HCT116 (cell line): Measurements from ENCODE around the gene ZMYM4. TPM values are rescaled to one million over a fixed set of nuclear protein-coding genes. Genes with fewer than 3 reads are reported as not detected.

Experiments used
- ATAC-seq: fragments of 200-7000 bp; cut with Tn5 transposase; 2 replicates; pipeline ENCODE4 v1.9.1; 2020; ENCODE audit warnings: mild to moderate bottlenecking, moderate library complexity
- BruUV-seq: library from RNA; stranded (reverse); fragments of 400-500 nt; replicated peaks from 2 replicates; lab custom pipeline; 2021; lab: Mats Ljungman, UMichigan
- CTCF ChIA-PET: fragments of 300-600 bp; sonication (Branson Sonifier 250); formaldehyde crosslinking; loops from one replicate; lab custom pipeline; 2021; ENCODE audit warnings: antibody characterized with exemption; lab: Charles Lee
- POLR2A ChIA-PET: fragments of 300-600, 350-600 bp; sonication (Branson Sonifier 250); formaldehyde crosslinking; loops from one replicate; lab custom pipeline; 2021; ENCODE audit warnings: antibody characterized with exemption; lab: Charles Lee
- RAD21 ChIA-PET, 2 experiments: fragments of 300-600 bp; sonication (Branson Sonifier 250); formaldehyde crosslinking; loops; one replicate each; lab custom pipeline; 2023; ENCODE audit warnings: low total read pairs in 2 of 2; ENCODE audit not compliant: uncharacterized antibody in 2 of 2, unreplicated experiment in 2 of 2, low non-redundant PET in 1 of 2; lab: Charles Lee
- DNase-seq: peaks from one replicate; pipeline ENCODE4 v3.0.0-alpha.2; 2010; ENCODE audit warnings: low read depth, low spot score
- H2AFZ ChIP-seq: fragments of 200-600 bp; shearing (Covaris generic), sonication (generic); 2 replicates; pipeline ENCODE4 v1.6.1; 2017; ENCODE audit warnings: low read depth, mixed run types, mixed read lengths, antibody characterized with exemption, low read length; ENCODE audit not compliant: poor library complexity, severe bottlenecking
- H3K27ac ChIP-seq: 2 replicates; pipeline ENCODE4 v1.5.1; 2012; ENCODE audit warnings: low read depth, low read length
- H3K27me3 ChIP-seq: fragments of 200-600 bp; sonication (generic); 2 replicates; pipeline ENCODE4 v1.6.1; 2016; ENCODE audit warnings: mixed run types, low read length, mixed read lengths; ENCODE audit not compliant: insufficient read depth
- H3K36me3 ChIP-seq, 2 experiments: fragments of 200-500 bp in 1 of 2; fragments of 200-600 bp in 1 of 2; sonication (Bioruptor generic) in 1 of 2; sonication (generic) in 1 of 2; 2 replicates each; pipeline versions ENCODE4 v1.5.1 to v1.6.1; 2014 to 2016; ENCODE audit warnings: low read length in 2 of 2, inconsistent platforms in 1 of 2, mixed read lengths in 1 of 2, mixed run types in 1 of 2; ENCODE audit not compliant: insufficient read depth in 2 of 2, control insufficient read depth in 1 of 2
- H3K4me1 ChIP-seq, 2 experiments: fragments of 200-600 bp in 1 of 2; sonication (generic) in 1 of 2; 2 replicates each; pipeline versions ENCODE4 v1.5.1 to v1.6.1; 2012 to 2017; ENCODE audit warnings: low read length in 2 of 2, inconsistent platforms in 1 of 2, mild to moderate bottlenecking in 1 of 2, mixed read lengths in 1 of 2, mixed run types in 1 of 2, moderate library complexity in 1 of 2; ENCODE audit not compliant: insufficient read depth in 2 of 2, control insufficient read depth in 1 of 2
- H3K4me2 ChIP-seq: fragments of 200-600 bp; sonication (generic); 2 replicates; pipeline ENCODE4 v1.6.1; 2017; ENCODE audit warnings: mixed run types, low read length, mixed read lengths
- H3K4me3 ChIP-seq, 2 experiments: fragments of 200-600 bp in 1 of 2; sonication (generic) in 1 of 2; replicated peaks in 1 of 2; 2 replicates each; pipeline ENCODE4 v1.5.1; 2011 to 2016; ENCODE audit warnings: low read length in 2 of 2, control low read depth in 1 of 2, low read depth in 1 of 2, mild to moderate bottlenecking in 1 of 2, mixed read lengths in 1 of 2, mixed run types in 1 of 2
- H3K79me2 ChIP-seq: fragments of 200-600 bp; sonication (generic); 2 replicates; pipeline ENCODE4 v1.6.1; 2017; ENCODE audit warnings: mild to moderate bottlenecking, mixed run types, low read length, moderate library complexity, mixed read lengths; ENCODE audit not compliant: insufficient read depth
- H3K9ac ChIP-seq: fragments of 200-600 bp; sonication (generic); 2 replicates; pipeline ENCODE4 v1.6.1; 2016; ENCODE audit warnings: low read length, mixed read lengths
- H3K9me2 ChIP-seq: fragments of 200-600 bp; sonication (generic), shearing (Covaris generic); 2 replicates; pipeline ENCODE4 v1.6.1; 2017; ENCODE audit warnings: mixed run types, mild to moderate bottlenecking, moderate library complexity; ENCODE audit not compliant: insufficient read depth
- H3K9me3 ChIP-seq, 2 experiments: fragments of 200-500 bp in 1 of 2; fragments of 200-600 bp in 1 of 2; sonication (Bioruptor generic) in 1 of 2; sonication (generic) in 1 of 2; 2 replicates each; pipeline ENCODE4 v1.6.1; 2014 to 2017; ENCODE audit warnings: low read length in 2 of 2, mixed read lengths in 2 of 2, inconsistent platforms in 1 of 2, low read depth in 1 of 2, mild to moderate bottlenecking in 1 of 2, mixed run types in 1 of 2, moderate library complexity in 1 of 2; ENCODE audit not compliant: control insufficient read depth in 1 of 2, insufficient read depth in 1 of 2
- H4K20me1 ChIP-seq: fragments of 200-600 bp; sonication (generic), shearing (Covaris generic); 2 replicates; pipeline ENCODE4 v1.6.1; 2017; ENCODE audit warnings: mixed run types, mild to moderate bottlenecking, moderate library complexity; ENCODE audit not compliant: insufficient read depth
- ATF3 ChIP-seq: IDR thresholded peaks from 2 replicates; pipeline ENCODE4 v1.6.1; 2012
- CBX3 ChIP-seq: IDR thresholded peaks from 2 replicates; pipeline ENCODE4 v1.6.1; 2012; ENCODE audit warnings: low read depth
- CTCF ChIP-seq, 3 experiments: fragments of 200-600 bp in 1 of 3; sonication (generic) in 1 of 3; IDR thresholded peaks in 2 of 3; conservative IDR thresholded peaks in 1 of 3; 2 replicates each; pipeline ENCODE4 v1.5.1; 2012 to 2017; ENCODE audit warnings: low read depth in 2 of 3, low read length in 2 of 3, antibody characterized with exemption in 1 of 3, borderline replicate concordance in 1 of 3, control low read depth in 1 of 3, mild to moderate bottlenecking in 1 of 3, mixed read lengths in 1 of 3, mixed run types in 1 of 3, moderate library complexity in 1 of 3; ENCODE audit not compliant: insufficient read depth in 1 of 3
- EGR1 ChIP-seq: IDR thresholded peaks from 2 replicates; pipeline ENCODE4 v1.6.1; 2012; ENCODE audit warnings: low read depth
- EZH2 ChIP-seq: fragments of 200-600 bp; sonication (generic); IDR thresholded peaks from 2 replicates; pipeline ENCODE4 v1.6.1; 2017; ENCODE audit warnings: antibody characterized with exemption, mixed run types
- FOSL1 ChIP-seq: IDR thresholded peaks from 2 replicates; pipeline ENCODE4 v1.6.1; 2012; ENCODE audit warnings: low read depth
- RAD21 ChIP-seq: IDR thresholded peaks from 2 replicates; pipeline ENCODE4 v1.6.1; 2012; ENCODE audit warnings: low read depth, mild to moderate bottlenecking
- SP1 ChIP-seq: IDR thresholded peaks from 2 replicates; pipeline ENCODE4 v1.6.1; 2012; ENCODE audit warnings: low read depth
- TCF7L2 ChIP-seq: IDR thresholded peaks from 2 replicates; pipeline ENCODE4 v1.7.0; 2011; ENCODE audit warnings: borderline replicate concordance, inconsistent platforms; ENCODE audit not compliant: insufficient read depth, insufficient read length; ENCODE audit errors: extremely low read depth
- YY1 ChIP-seq: IDR thresholded peaks from 2 replicates; pipeline ENCODE4 v1.6.1; 2011; ENCODE audit warnings: low read length, low read depth, moderate library complexity, mild to moderate bottlenecking; ENCODE audit not compliant: insufficient replicate concordance; ENCODE audit errors: extremely low read depth
- intact Hi-C: fragments of 100-400 bp; cut with micrococcal nuclease; formaldehyde crosslinking; loops from 2 replicates; pipeline ENCODE4 v1.10.0; 2022
- total RNA-seq: library from RNA; stranded (reverse); gene quantifications from one replicate; pipeline ENCODE4 v1.2.1, GENCODE V29; 2021; ENCODE audit not compliant: unreplicated experiment

The ZMYM4 gene
- total RNA-seq, 1 experiment from 2014 or later, result 58.0 TPM

GRCh38 chr1:35386290-35386689 is 117.8 kb downstream of the ZMYM4 start:
- POLR2A ChIA-PET, result no interaction called here
- RAD21 ChIA-PET, result no interaction called here
- Histone ChIP-seq H3K79me2 (no peaks in the 10 kb centered on the region), H3K27me3 (no peaks in the 10 kb centered on the region), H2AFZ (no peak overlapping the region), H3K4me3 (no peak overlapping the region), H3K27ac (no peak overlapping the region), H4K20me1 (no peaks in the 10 kb centered on the region), H3K36me3 (peaks cover 4 to 11% of the 10 kb centered on the region in 2 experiments; a peak in 2 of 4 replicates), H3K9me3 (no peaks in the 10 kb centered on the region), H3K4me1 (no peaks in the 10 kb centered on the region), H3K9ac (no peak overlapping the region), H3K9me2 (no peaks in the 10 kb centered on the region), H3K4me2 (no peak overlapping the region)
- intact Hi-C loops, result no loop called here
- no TSS peak for BruUV-seq
- TF ChIP-seq TCF7L2 (no peak), YY1 (no peak), RAD21 (no peak), CTCF (IDR thresholded peaks at IDR 0.05 in 2 of 3, conservative IDR thresholded peaks at IDR 0.05 in 1 of 3; ENCODE audit: borderline replicate concordance in 1 of 3, insufficient read depth in 1 of 3, low read depth in 2 of 3, low read length in 2 of 3) (no peak), CBX3 (no peak), FOSL1 (no peak), ATF3 (no peak), EGR1 (no peak), EZH2 (no peak), SP1 (no peak)
- CTCF ChIA-PET, result no interaction called here
- no peak for ATAC-seq
- DNase-seq, result no peak
